Naive thymus-derived CD4-positive, alpha-beta T cell (primary cell): Measurements from ENCODE around the gene TREML4. TPM values are rescaled to one million over a fixed set of nuclear protein-coding genes. Genes with fewer than 3 reads are reported as not detected.
"Not testable (repeated sequence)": the region's sequence is repeated elsewhere in the genome, so short reads cannot be mapped to it uniquely, and the experiment has no call there.

Experiments used
- ATAC-seq: fragments of 150-1000 bp; cut with Tn5 transposase; 2 replicates; pipeline ENCODE4 v1.10.0; 2021; ENCODE audit warnings: mild to moderate bottlenecking, moderate library complexity
- CTCF ChIA-PET: fragments of 350-600 bp; sonication (Branson Sonifier 250); formaldehyde crosslinking; loops from one replicate; lab custom pipeline; 2021; ENCODE audit warnings: antibody characterized with exemption; lab: Charles Lee
- POLR2A ChIA-PET: fragments of 350-600 bp; sonication (Branson Sonifier 250); formaldehyde crosslinking; loops from one replicate; lab custom pipeline; 2021; ENCODE audit warnings: antibody characterized with exemption, inconsistent platforms; lab: Charles Lee
- DNase-seq, 9 donors: peaks; one replicate each; pipeline versions ENCODE4 v3.0.0 to v3.0.0-alpha.2; 2020 to 2022; ENCODE audit warnings: mixed read lengths in 1 of 9
- H3K27ac ChIP-seq: one replicate; pipeline ENCODE4 v1.7.0; 2013; ENCODE audit warnings: mild to moderate bottlenecking, low read depth, low read length, moderate library complexity
- H3K27me3 ChIP-seq, 2 donors: one replicate each; pipeline ENCODE4 v1.7.0; 2013; ENCODE audit warnings: low read length in 2 of 2, mild to moderate bottlenecking in 2 of 2, moderate library complexity in 2 of 2; ENCODE audit not compliant: control insufficient read depth in 2 of 2, insufficient read depth in 2 of 2
- H3K36me3 ChIP-seq, 3 experiments: 1 replicate in 2 of 3; 2 replicates in 1 of 3; pipeline ENCODE4 v1.7.0; 2013; ENCODE audit warnings: low read length in 3 of 3, mild to moderate bottlenecking in 3 of 3, moderate library complexity in 1 of 3; ENCODE audit not compliant: insufficient read depth in 3 of 3, control insufficient read depth in 2 of 3
- H3K4me1 ChIP-seq, 2 donors: one replicate each; pipeline ENCODE4 v1.7.0; 2013; ENCODE audit warnings: low read length in 2 of 2, mild to moderate bottlenecking in 2 of 2, moderate library complexity in 1 of 2; ENCODE audit not compliant: control insufficient read depth in 2 of 2, insufficient read depth in 2 of 2
- H3K4me3 ChIP-seq: 2 replicates; pipeline ENCODE4 v1.7.0; 2013; ENCODE audit warnings: mild to moderate bottlenecking, low read length
- H3K9me3 ChIP-seq, 3 experiments: 1 replicate in 2 of 3; 2 replicates in 1 of 3; pipeline ENCODE4 v1.7.0; 2013; ENCODE audit warnings: low read length in 3 of 3; ENCODE audit not compliant: control insufficient read depth in 2 of 3
- H3K27ac Mint-ChIP-seq, 9 donors: one replicate each; pipeline ENCODE4 v1.8.0; 2020 to 2022; ENCODE audit warnings: mixed read lengths in 9 of 9, mild to moderate bottlenecking in 8 of 9, moderate library complexity in 5 of 9, inconsistent platforms in 2 of 9
- H3K27me3 Mint-ChIP-seq, 5 donors: one replicate each; pipeline ENCODE4 v1.8.0; 2021 to 2022; ENCODE audit warnings: mixed read lengths in 5 of 5, mild to moderate bottlenecking in 1 of 5
- H3K36me3 Mint-ChIP-seq, 5 donors: one replicate each; pipeline ENCODE4 v1.8.0; 2020 to 2022; ENCODE audit warnings: mixed read lengths in 5 of 5, mild to moderate bottlenecking in 3 of 5, inconsistent platforms in 1 of 5
- H3K4me1 Mint-ChIP-seq, 7 donors: one replicate each; pipeline ENCODE4 v1.8.0; 2020 to 2022; ENCODE audit warnings: mixed read lengths in 7 of 7, mild to moderate bottlenecking in 3 of 7, inconsistent platforms in 1 of 7
- H3K4me3 Mint-ChIP-seq, 10 donors: one replicate each; pipeline ENCODE4 v1.8.0; 2020 to 2022; ENCODE audit warnings: mild to moderate bottlenecking in 10 of 10, mixed read lengths in 10 of 10, moderate library complexity in 6 of 10, inconsistent platforms in 2 of 10
- H3K9me3 Mint-ChIP-seq, 11 donors: one replicate each; pipeline ENCODE4 v1.8.0; 2020 to 2022; ENCODE audit warnings: mixed read lengths in 11 of 11, mild to moderate bottlenecking in 4 of 11, inconsistent platforms in 1 of 11, moderate library complexity in 1 of 11
- intact Hi-C, 2 donors: fragments of 100-400 bp; cut with micrococcal nuclease; formaldehyde crosslinking; loops; one replicate each; pipeline ENCODE4 v1.15.1; 2023
- polyA plus RNA-seq, 2 donors: library from polyadenylated mRNA; unstranded; fragments of 300-500 nt; fragmentation: Illumina TruSeq; gene quantifications; one replicate each; pipeline ENCODE4 v1.2.3, GENCODE V29; 2021
- total RNA-seq, 6 experiments: library from RNA in 5 of 6; stranded (reverse) in 5 of 6; gene quantifications; 1 replicate in 5 of 6; 2 replicates in 1 of 6; pipeline ENCODE4 v1.2.3 and lab custom pipeline; 2021 to 2026

TREML4 gene
- total and polyA plus RNA-seq, 7 experiments from 2014 or later: 3.1 TPM; not detected in 6

- Mint-ChIP-seq H3K27me3 (peaks cover 0 to 58% (median 14%) of the 10 kb centered on the region in 5 donors), H3K36me3 (peaks cover 0 to 1% (median 0%) of the 10 kb centered on the region in 5 donors), H3K9me3 (no peaks in the 10 kb centered on the region), H3K4me1 (peaks cover 0 to 22% (median 5%) of the 10 kb centered on the region in 7 donors), H3K4me3 (no peak overlapping the region), H3K27ac (no peak overlapping the region)
- no peaks in the 10 kb centered on the region for H3K36me3 ChIP-seq
- no peak for ATAC-seq
- H3K4me3 ChIP-seq: no peak overlapping the region
- ChIA-PET CTCF (no interaction called here), POLR2A (no interaction called here)
- peaks cover 4 to 5% of the 10 kb centered on the region in 2 donors for H3K27me3 ChIP-seq
- no peaks in the 10 kb centered on the region for H3K9me3 ChIP-seq
- intact Hi-C loops: no loop called here
- DNase-seq: no peak
- no peaks in the 10 kb centered on the region for H3K4me1 ChIP-seq
- no peak overlapping the region for H3K27ac ChIP-seq
These were observed 9.0 kb downstream of the TREML4 start for GRCh38 chr6:41237128-41237527.

- H3K27me3 ChIP-seq: peaks cover 4 to 5% of the 10 kb centered on the region in 2 donors
- DNase-seq: no peak
- Mint-ChIP-seq H3K4me1 (peaks cover 0 to 22% (median 5%) of the 10 kb centered on the region in 7 donors), H3K9me3 (peaks cover 0 to 5% (median 0%) of the 10 kb centered on the region in 11 donors), H3K27me3 (peaks cover 0 to 69% (median 14%) of the 10 kb centered on the region in 5 donors), H3K27ac (no peak overlapping the region), H3K36me3 (peaks cover 0 to 1% (median 0%) of the 10 kb centered on the region in 5 donors), H3K4me3 (no peak overlapping the region)
- H3K27ac ChIP-seq: no peak overlapping the region
- H3K4me1 ChIP-seq: no peaks in the 10 kb centered on the region
- POLR2A ChIA-PET: no interaction called here
- intact Hi-C loops: no loop called here
- H3K36me3 ChIP-seq: no peaks in the 10 kb centered on the region
- ATAC-seq: no peak
- H3K4me3 ChIP-seq: no peak overlapping the region
- CTCF ChIA-PET: no interaction called here
- H3K9me3 ChIP-seq: no peaks in the 10 kb centered on the region
These were observed 11.5 kb downstream of the TREML4 start for GRCh38 chr6:41239467-41240159.

GRCh38 chr6:41246529-41246928 lies 18.4 kb downstream of the TREML4 start:
- H3K36me3 Mint-ChIP-seq, H3K27ac ChIP-seq, H3K9me3 ChIP-seq, DNase-seq, H3K4me3 Mint-ChIP-seq, H3K27ac Mint-ChIP-seq, H3K36me3 ChIP-seq, H3K9me3 Mint-ChIP-seq, intact Hi-C loops, CTCF ChIA-PET, H3K4me1 ChIP-seq, POLR2A ChIA-PET, H3K27me3 ChIP-seq, H3K4me3 ChIP-seq, ATAC-seq: not testable (repeated sequence)
- H3K4me1 Mint-ChIP-seq: peaks cover 0 to 30% (median 15%) of the 10 kb centered on the region in 7 donors
- H3K27me3 Mint-ChIP-seq: peaks cover 0 to 41% (median 0%) of the 10 kb centered on the region in 5 donors

- Mint-ChIP-seq H3K27ac (peak overlapping the region in 2 of 9 donors; percentile 7 to 62), H3K4me1 (peaks cover 0 to 30% (median 15%) of the 10 kb centered on the region in 7 donors), H3K4me3 (peak overlapping the region in 1 of 10 donors; percentile 19), H3K27me3 (peaks cover 0 to 39% (median 0%) of the 10 kb centered on the region in 5 donors), H3K36me3 (peaks cover 0 to 2% (median 0%) of the 10 kb centered on the region in 5 donors), H3K9me3 (peaks cover 0 to 10% (median 1%) of the 10 kb centered on the region in 11 donors)
- ChIA-PET CTCF (no interaction called here), POLR2A (no interaction called here)
- Histone ChIP-seq H3K27me3 (no peaks in the 10 kb centered on the region), H3K4me1 (no peaks in the 10 kb centered on the region), H3K9me3 (no peaks in the 10 kb centered on the region), H3K36me3 (no peaks in the 10 kb centered on the region), H3K4me3 (no peak overlapping the region), H3K27ac (no peak overlapping the region)
- ATAC-seq (no peak), DNase-seq (no peak)
- intact Hi-C loops: no loop called here
These were observed 19.2 kb downstream of the TREML4 start for GRCh38 chr6:41247288-41247865.

GRCh38 chr6:41247882-41248705 lies 19.9 kb downstream of the TREML4 start:
- peak; percentile 29 for ATAC-seq
- Histone ChIP-seq H3K27me3 (no peaks in the 10 kb centered on the region), H3K27ac (no peak overlapping the region), H3K4me3 (no peak overlapping the region), H3K36me3 (no peaks in the 10 kb centered on the region), H3K9me3 (no peaks in the 10 kb centered on the region), H3K4me1 (no peaks in the 10 kb centered on the region)
- intact Hi-C loops: no loop called here
- peaks cover 0 to 39% (median 0%) of the 10 kb centered on the region in 5 donors for H3K27me3 Mint-ChIP-seq
- H3K27ac Mint-ChIP-seq: peak overlapping the region in 2 of 9 donors; percentile 29 to 62
- H3K36me3 Mint-ChIP-seq: peaks cover 0 to 2% (median 0%) of the 10 kb centered on the region in 5 donors
- DNase-seq: no peak
- H3K9me3 Mint-ChIP-seq: peaks cover 0 to 12% (median 1%) of the 10 kb centered on the region in 11 donors
- H3K4me1 Mint-ChIP-seq: peaks cover 0 to 30% (median 13%) of the 10 kb centered on the region in 7 donors
- H3K4me3 Mint-ChIP-seq: no peak overlapping the region
- CTCF ChIA-PET: no interaction called here
- POLR2A ChIA-PET: no interaction called here

- CTCF ChIA-PET: no interaction called here
- no peak overlapping the region for H3K4me3 Mint-ChIP-seq
- H3K27ac Mint-ChIP-seq: peak overlapping the region in 2 of 9 donors; percentile 67 to 68
- Histone ChIP-seq H3K4me3 (no peak overlapping the region), H3K27ac (no peak overlapping the region), H3K9me3 (no peaks in the 10 kb centered on the region), H3K4me1 (no peaks in the 10 kb centered on the region), H3K27me3 (no peaks in the 10 kb centered on the region), H3K36me3 (no peaks in the 10 kb centered on the region)
- no peak for ATAC-seq
- H3K9me3 Mint-ChIP-seq: peaks cover 0 to 3% (median 0%) of the 10 kb centered on the region in 11 donors
- no peaks in the 10 kb centered on the region for H3K36me3 Mint-ChIP-seq
- POLR2A ChIA-PET: no interaction called here
- peaks cover 0 to 23% (median 0%) of the 10 kb centered on the region in 5 donors for H3K27me3 Mint-ChIP-seq
- DNase-seq: no peak
- intact Hi-C loops: no loop called here
- peaks cover 0 to 30% (median 14%) of the 10 kb centered on the region in 7 donors for H3K4me1 Mint-ChIP-seq
These were observed 24.4 kb downstream of the TREML4 start for GRCh38 chr6:41252401-41253169.
